ENCODE data around the gene CEACAM3.

DNA sequence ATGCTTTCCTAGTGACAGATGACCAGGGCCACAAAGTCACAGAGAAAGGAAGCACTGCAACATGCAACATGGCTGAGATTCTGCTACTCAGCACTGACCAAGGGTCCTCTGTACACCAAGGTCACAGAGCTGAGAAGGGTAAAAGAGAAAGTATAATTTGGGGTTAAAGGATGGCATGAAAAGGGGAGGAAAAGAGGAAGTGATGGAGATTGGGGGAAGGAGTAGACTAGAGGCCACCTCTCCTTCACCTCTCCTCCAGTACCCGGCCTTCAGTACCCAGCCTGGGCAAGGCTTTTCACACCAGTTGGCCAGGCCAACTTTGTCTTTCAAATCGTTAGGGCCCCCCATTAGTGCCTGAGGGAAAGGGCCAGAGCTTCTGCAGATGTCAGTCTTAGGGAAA, 57.4 kb downstream of the CEACAM3 start:
- TF ChIP-seq CTCF (conservative IDR thresholded peaks at IDR 0.05; ENCODE audit: low read length) (no peak), EZH2phosphoT487 (IDR thresholded peaks at IDR 0.05; ENCODE audit: borderline replicate concordance) (no peak)
